SK-N-SH treated with all-trans-retinoic acid at 6 μM for 48 hours (cell line): ENCODE data around the gene RASAL2.

Experiments
- ATAC-seq: fragments of 200-7000 bp; cut with Tn5 transposase; 3 replicates; pipeline ENCODE4 v1.9.1; 2020; ENCODE audit warnings: mild to moderate bottlenecking, moderate library complexity
- BACH2 ChIP-seq: fragments of 250-450 bp; sonication (Bioruptor Pico); IDR thresholded peaks from 2 replicates; pipeline ENCODE4 v1.9.0; 2021; ENCODE audit warnings: mild to moderate bottlenecking, borderline replicate concordance
- ESRRG ChIP-seq: fragments of 250-450 bp; sonication (Bioruptor Pico); IDR thresholded peaks from 2 replicates; pipeline ENCODE4 v1.6.1; 2021; ENCODE audit warnings: mild to moderate bottlenecking
- GLIS3 ChIP-seq: fragments of 250-450 bp; sonication (Bioruptor Pico); IDR thresholded peaks from 2 replicates; pipeline ENCODE4 v1.5.0; 2020; ENCODE audit warnings: mild to moderate bottlenecking, moderate library complexity
- ISL1 ChIP-seq: fragments of 250-450 bp; sonication (Bioruptor Pico); IDR thresholded peaks from 2 replicates; pipeline ENCODE4 v2.1.2; 2022; ENCODE audit warnings: mild to moderate bottlenecking, moderate library complexity
- OSR1 ChIP-seq: fragments of 250-450 bp; sonication (Bioruptor Pico); IDR thresholded peaks from 2 replicates; pipeline ENCODE4 v1.8.0; 2022; ENCODE audit warnings: moderate library complexity, mild to moderate bottlenecking, inconsistent platforms
- RARB ChIP-seq: fragments of 250-450 bp; sonication (Bioruptor Pico); IDR thresholded peaks from 2 replicates; pipeline ENCODE4 v1.8.0; 2021; ENCODE audit warnings: mild to moderate bottlenecking, moderate library complexity
- SNAI2 ChIP-seq: fragments of 250-450 bp; sonication (Bioruptor Pico); IDR thresholded peaks from 2 replicates; pipeline ENCODE4 v1.5.0; 2020; ENCODE audit warnings: mild to moderate bottlenecking, moderate library complexity
- ZC3H10 ChIP-seq: fragments of 250-450 bp; sonication (Bioruptor Pico); IDR thresholded peaks from 2 replicates; pipeline ENCODE4 v1.5.1; 2021; ENCODE audit warnings: mild to moderate bottlenecking, moderate library complexity
- ZFP3 ChIP-seq: fragments of 250-450 bp; sonication (Bioruptor Pico); IDR thresholded peaks from 2 replicates; pipeline ENCODE4 v1.5.0; 2020; ENCODE audit warnings: mild to moderate bottlenecking, moderate library complexity
- ZFP30 ChIP-seq: fragments of 450-650 bp; formaldehyde crosslinking; IDR thresholded peaks from 2 replicates; pipeline ENCODE4 v1.5.0; 2022; ENCODE audit warnings: mild to moderate bottlenecking, moderate library complexity
- ZNF565 ChIP-seq: fragments of 450-650 bp; formaldehyde crosslinking; conservative IDR thresholded peaks from 2 replicates; pipeline ENCODE4 v1.5.0; 2020; ENCODE audit warnings: low read depth, mild to moderate bottlenecking, moderate library complexity
- ZNF8 ChIP-seq: fragments of 450-650 bp; formaldehyde crosslinking; IDR thresholded peaks from 2 replicates; pipeline ENCODE4 v1.5.0; 2020; ENCODE audit warnings: mild to moderate bottlenecking, moderate library complexity
- TF ChIP-seq, protein P1 (sequence below): fragments of 250-450 bp; sonication (Bioruptor Pico); IDR thresholded peaks from 2 replicates; pipeline ENCODE4 v1.5.1; 2021; ENCODE audit warnings: mild to moderate bottlenecking, moderate library complexity
- TF ChIP-seq, protein P2 (sequence below): fragments of 250-450 bp; sonication (Bioruptor Pico); IDR thresholded peaks from 2 replicates; pipeline ENCODE4 v1.8.0; 2021; ENCODE audit warnings: low read depth, mild to moderate bottlenecking, moderate library complexity, borderline replicate concordance
- TF ChIP-seq, protein P3 (sequence below): fragments of 250-450 bp; sonication (Bioruptor Pico); IDR thresholded peaks from 2 replicates; pipeline ENCODE4 v1.5.1; 2020; ENCODE audit warnings: low read depth, mild to moderate bottlenecking, moderate library complexity
- TF ChIP-seq, protein P4 (sequence below): fragments of 250-450 bp; sonication (Bioruptor Pico); IDR thresholded peaks from 2 replicates; pipeline ENCODE4 v1.5.0; 2020; ENCODE audit warnings: mild to moderate bottlenecking, moderate library complexity

Gene RASAL2

DNA sequence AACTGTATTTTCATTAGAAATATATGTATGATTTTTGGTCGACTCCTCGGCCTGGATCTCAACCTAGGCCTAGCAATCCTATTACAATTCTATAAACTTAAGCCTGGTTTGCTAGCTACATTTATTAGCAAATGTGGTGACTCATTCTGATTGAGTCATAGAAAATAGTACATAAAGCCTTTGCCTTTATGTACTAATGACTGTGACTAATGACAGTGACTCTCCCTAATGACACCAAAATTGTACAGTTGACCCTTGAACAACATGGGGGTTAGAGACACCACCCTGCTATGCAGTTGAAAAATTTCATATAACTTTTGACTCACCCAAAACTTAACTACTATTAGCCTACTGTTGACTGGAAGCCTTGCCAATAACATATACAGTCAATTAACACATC, 324.0 kb downstream of the RASAL2 start:
- peak; percentile 79 for ATAC-seq
- TF ChIP-seq, protein P1, sequence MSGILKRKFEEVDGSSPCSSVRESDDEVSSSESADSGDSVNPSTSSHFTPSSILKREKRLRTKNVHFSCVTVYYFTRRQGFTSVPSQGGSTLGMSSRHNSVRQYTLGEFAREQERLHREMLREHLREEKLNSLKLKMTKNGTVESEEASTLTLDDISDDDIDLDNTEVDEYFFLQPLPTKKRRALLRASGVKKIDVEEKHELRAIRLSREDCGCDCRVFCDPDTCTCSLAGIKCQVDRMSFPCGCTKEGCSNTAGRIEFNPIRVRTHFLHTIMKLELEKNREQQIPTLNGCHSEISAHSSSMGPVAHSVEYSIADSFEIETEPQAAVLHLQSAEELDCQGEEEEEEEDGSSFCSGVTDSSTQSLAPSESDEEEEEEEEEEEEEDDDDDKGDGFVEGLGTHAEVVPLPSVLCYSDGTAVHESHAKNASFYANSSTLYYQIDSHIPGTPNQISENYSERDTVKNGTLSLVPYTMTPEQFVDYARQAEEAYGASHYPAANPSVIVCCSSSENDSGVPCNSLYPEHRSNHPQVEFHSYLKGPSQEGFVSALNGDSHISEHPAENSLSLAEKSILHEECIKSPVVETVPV, result no peak
- peak; percentile 81 for TF ChIP-seq ZC3H10 (CRISPR knock-in tag)

DNA sequence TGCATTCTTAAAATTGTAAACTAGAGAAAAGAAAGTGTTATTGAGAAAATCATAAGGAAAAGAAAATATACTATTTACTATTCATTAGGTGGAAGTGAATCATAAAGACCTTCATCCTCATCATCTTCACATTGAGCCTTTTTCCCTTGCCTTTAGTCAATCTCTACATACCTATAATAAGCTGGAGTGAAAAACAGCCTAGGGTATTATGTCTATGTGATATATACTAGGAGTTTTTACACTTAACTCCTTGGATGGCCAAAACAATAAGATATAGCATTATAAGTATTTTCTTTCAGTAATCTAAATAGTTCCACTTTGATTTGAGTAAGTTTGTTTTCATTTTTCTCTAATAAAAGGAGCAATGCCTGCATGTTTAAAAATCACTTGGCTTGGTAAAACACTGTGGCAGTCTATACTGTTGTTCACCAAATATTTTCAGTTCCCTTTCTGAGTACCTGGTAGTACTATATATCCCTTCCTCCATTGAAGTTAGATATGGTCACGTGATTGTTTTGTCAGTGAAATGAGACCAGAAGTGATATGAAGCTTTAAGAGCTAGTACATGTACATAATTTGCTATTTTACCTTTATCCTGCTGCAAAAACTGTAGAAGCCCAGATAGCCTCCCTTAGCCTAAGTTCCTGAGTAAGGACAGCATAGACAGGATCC, 324.5 kb downstream of the RASAL2 start:
- no peak for ATAC-seq

DNA sequence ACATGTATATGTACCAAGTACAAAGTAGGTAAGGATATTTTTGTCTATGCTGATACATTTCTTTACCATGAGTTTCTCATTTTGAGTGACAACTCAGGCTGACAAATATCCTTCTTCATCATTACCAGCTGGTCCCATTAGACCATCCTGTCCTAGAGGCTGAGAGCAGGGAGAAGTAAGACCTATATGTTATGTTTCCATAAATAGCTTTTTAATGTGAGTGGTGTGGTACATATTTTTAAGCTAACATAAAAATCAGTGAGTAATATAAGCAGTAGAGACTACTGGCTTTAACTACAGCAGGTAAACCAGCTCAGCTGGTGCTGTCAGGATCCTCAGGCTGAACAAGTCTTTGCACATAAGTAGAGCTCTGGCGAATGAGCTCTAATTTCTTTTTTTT, 340.5 kb downstream of the RASAL2 start:
- ATAC-seq, result peak; percentile 44; the same call in 2 of the 3 replicates
- no peak for TF ChIP-seq ISL1
- TF ChIP-seq, protein P1, result no peak
- no peak for TF ChIP-seq ZNF565 (CRISPR knock-in tag)
- TF ChIP-seq ZFP3 (CRISPR knock-in tag), result no peak

More for the DNA sequence above, 324.5 kb downstream of the RASAL2 start:
- TF ChIP-seq, protein P1, result no peak

DNA sequence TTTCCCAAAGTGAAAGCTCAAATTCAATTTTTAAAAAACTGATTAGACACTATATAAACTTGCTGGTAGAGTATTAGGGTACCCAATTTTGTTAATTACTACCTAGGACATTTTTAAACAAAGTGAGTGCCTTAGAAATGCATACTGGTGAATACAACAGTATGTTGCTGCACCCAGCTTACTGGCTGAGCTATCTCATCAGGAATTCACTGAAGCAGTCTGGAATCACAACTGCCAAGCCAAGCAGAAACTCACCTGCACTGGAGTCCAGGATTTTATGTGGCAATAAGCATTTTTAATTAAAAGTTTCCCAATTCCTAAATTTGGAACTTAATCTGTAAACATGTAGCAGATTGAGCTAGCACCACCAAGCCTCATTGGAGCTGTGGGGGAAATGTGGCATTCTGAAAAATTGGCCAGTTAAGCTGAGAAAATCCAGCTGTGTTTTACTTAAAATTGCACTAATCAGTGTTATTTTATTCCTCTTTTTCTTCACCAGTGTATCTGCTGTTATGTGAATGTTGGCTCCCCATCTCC, 341.1 kb downstream of the RASAL2 start:
- peak; percentile 50; the same call in 2 of the 3 replicates for ATAC-seq
- TF ChIP-seq SNAI2 (CRISPR knock-in tag) (no peak), ESRRG (no peak), ZNF8 (CRISPR knock-in tag) (no peak)

DNA sequence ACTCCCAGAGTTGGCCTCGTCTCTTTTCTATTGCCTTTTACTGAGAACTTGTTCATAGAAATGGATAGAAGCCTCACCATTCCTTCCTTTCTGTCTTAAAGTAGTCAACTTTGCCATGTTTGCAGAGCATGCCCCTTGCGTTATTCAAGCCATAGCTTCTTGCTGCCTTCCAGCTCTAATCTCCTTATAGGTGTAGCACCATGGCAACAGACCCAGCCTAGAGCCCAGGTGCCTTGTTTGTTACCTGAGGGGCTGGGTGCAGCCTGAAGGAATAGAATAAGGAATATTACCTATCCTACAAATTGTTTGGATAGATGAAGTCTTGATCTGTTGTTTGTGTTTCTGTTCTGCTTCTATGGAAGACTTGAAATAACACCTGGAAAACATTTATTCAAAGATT, 343.0 kb downstream of the RASAL2 start:
- no peak for TF ChIP-seq GLIS3
- no peak for TF ChIP-seq SNAI2 (CRISPR knock-in tag)
- no peak for TF ChIP-seq OSR1
- TF ChIP-seq, protein P2, sequence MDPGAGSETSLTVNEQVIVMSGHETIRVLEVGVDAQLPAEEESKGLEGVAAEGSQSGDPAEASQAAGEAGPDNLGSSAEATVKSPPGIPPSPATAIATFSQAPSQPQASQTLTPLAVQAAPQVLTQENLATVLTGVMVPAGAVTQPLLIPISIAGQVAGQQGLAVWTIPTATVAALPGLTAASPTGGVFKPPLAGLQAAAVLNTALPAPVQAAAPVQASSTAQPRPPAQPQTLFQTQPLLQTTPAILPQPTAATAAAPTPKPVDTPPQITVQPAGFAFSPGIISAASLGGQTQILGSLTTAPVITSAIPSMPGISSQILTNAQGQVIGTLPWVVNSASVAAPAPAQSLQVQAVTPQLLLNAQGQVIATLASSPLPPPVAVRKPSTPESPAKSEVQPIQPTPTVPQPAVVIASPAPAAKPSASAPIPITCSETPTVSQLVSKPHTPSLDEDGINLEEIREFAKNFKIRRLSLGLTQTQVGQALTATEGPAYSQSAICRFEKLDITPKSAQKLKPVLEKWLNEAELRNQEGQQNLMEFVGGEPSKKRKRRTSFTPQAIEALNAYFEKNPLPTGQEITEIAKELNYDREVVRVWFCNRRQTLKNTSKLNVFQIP (CRISPR knock-in tag), result no peak
- TF ChIP-seq, protein P3, sequence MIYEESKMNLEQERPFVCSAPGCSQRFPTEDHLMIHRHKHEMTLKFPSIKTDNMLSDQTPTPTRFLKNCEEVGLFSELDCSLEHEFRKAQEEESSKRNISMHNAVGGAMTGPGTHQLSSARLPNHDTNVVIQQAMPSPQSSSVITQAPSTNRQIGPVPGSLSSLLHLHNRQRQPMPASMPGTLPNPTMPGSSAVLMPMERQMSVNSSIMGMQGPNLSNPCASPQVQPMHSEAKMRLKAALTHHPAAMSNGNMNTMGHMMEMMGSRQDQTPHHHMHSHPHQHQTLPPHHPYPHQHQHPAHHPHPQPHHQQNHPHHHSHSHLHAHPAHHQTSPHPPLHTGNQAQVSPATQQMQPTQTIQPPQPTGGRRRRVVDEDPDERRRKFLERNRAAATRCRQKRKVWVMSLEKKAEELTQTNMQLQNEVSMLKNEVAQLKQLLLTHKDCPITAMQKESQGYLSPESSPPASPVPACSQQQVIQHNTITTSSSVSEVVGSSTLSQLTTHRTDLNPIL (CRISPR knock-in tag), result no peak
- TF ChIP-seq ESRRG, result no peak
- TF ChIP-seq ZNF8 (CRISPR knock-in tag), result no peak
- TF ChIP-seq ZFP30 (CRISPR knock-in tag), result no peak
- TF ChIP-seq BACH2 (CRISPR knock-in tag), result no peak
- TF ChIP-seq, protein P4, sequence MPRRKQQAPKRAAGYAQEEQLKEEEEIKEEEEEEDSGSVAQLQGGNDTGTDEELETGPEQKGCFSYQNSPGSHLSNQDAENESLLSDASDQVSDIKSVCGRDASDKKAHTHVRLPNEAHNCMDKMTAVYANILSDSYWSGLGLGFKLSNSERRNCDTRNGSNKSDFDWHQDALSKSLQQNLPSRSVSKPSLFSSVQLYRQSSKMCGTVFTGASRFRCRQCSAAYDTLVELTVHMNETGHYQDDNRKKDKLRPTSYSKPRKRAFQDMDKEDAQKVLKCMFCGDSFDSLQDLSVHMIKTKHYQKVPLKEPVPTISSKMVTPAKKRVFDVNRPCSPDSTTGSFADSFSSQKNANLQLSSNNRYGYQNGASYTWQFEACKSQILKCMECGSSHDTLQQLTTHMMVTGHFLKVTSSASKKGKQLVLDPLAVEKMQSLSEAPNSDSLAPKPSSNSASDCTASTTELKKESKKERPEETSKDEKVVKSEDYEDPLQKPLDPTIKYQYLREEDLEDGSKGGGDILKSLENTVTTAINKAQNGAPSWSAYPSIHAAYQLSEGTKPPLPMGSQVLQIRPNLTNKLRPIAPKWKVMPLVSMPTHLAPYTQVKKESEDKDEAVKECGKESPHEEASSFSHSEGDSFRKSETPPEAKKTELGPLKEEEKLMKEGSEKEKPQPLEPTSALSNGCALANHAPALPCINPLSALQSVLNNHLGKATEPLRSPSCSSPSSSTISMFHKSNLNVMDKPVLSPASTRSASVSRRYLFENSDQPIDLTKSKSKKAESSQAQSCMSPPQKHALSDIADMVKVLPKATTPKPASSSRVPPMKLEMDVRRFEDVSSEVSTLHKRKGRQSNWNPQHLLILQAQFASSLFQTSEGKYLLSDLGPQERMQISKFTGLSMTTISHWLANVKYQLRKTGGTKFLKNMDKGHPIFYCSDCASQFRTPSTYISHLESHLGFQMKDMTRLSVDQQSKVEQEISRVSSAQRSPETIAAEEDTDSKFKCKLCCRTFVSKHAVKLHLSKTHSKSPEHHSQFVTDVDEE (CRISPR knock-in tag), result no peak
- TF ChIP-seq RARB, result no peak
- no peak for TF ChIP-seq ZFP3 (CRISPR knock-in tag)
- no peak for ATAC-seq
